ENCODE results near the gene SUPT20HL1. TPM values are rescaled to one million over a fixed set of nuclear protein-coding genes. Genes with fewer than 3 reads are reported as not detected.
"Not testable (repeated sequence)": the region's sequence is repeated elsewhere in the genome, so short reads cannot be mapped to it uniquely, and the experiment has no call there.

The SUPT20HL1 gene
- total RNA-seq, 6 donors from 2014 or later: not detected

DNA sequence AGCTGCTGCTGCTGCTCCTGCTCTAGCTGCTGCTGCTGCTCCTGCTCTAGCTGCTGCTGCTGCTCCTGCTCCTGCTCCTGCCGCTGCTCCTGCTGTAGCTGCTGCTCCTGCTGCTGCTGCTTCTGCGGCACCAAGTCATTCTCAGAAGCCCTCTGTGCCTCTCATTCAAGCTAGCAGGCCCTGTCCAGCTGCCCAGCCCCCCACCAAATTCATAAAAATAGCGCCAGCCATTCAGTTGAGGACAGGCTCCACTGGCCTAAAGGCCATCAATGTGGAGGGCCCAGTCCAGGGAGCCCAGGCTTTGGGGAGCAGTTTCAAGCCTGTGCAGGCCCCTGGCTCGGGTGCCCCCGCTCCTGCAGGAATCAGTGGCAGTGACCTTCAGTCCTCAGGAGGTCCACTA, 3.9 kb downstream of the SUPT20HL1 start:
- Histone ChIP-seq H3K27ac (no peak overlapping the region), H3K4me3 (no peak overlapping the region), H3K4me1 (no peaks in the 10 kb centered on the region), H3K36me3 (no peaks in the 10 kb centered on the region), H3K9me3 (no peaks in the 10 kb centered on the region), H3K27me3 (no peaks in the 10 kb centered on the region)
- 83% methylated on average over 5 of the region's 5 CpGs; no CpG with 5 or more reads in 1 of the 2 donors for WGBS, 2 donors
- TF ChIP-seq, protein P1, sequence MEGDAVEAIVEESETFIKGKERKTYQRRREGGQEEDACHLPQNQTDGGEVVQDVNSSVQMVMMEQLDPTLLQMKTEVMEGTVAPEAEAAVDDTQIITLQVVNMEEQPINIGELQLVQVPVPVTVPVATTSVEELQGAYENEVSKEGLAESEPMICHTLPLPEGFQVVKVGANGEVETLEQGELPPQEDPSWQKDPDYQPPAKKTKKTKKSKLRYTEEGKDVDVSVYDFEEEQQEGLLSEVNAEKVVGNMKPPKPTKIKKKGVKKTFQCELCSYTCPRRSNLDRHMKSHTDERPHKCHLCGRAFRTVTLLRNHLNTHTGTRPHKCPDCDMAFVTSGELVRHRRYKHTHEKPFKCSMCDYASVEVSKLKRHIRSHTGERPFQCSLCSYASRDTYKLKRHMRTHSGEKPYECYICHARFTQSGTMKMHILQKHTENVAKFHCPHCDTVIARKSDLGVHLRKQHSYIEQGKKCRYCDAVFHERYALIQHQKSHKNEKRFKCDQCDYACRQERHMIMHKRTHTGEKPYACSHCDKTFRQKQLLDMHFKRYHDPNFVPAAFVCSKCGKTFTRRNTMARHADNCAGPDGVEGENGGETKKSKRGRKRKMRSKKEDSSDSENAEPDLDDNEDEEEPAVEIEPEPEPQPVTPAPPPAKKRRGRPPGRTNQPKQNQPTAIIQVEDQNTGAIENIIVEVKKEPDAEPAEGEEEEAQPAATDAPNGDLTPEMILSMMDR (IDR thresholded peaks at IDR 0.05): no peak
- TF ChIP-seq POLR2A (IDR thresholded peaks at IDR 0.05) (no peak), POLR2AphosphoS5 (IDR thresholded peaks at IDR 0.05) (no peak), EP300 (IDR thresholded peaks at IDR 0.05) (no peak)
- ATAC-seq (ENCODE audit: low FRiP score in 2 of 2) (no peak), DNase-seq (no peak)

DNA sequence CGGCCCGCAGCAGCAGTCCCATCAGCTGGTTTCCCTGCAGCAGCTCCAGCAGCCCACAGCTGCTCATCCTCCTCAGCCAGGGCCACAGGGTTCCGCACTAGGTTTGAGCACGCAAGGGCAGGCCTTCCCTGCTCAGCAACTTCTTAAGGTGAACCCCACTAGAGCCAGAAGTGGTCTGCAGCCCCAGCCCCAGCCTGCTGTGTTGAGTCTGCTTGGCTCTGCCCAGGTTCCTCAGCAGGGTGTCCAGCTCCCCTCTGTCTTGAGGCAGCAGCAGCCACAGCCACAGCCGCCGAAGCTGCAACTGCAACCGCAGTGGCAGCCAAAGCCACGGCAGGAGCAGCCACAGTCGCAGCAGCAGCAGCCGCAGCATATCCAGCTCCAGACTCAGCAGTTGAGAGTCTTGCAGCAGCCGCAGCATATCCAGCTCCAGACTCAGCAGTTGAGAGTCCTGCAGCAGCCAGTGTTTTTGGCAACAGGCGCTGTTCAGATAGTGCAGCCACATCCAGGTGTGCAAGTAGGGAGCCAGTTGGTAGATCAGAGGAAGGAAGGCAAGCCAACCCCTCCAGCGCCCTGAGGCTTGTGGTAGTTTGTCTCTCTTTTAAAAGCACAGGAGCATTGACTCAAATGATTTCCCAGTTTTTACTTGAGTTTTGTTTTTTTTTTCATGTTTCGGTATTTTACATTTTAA, 4.6 kb downstream of the SUPT20HL1 start:
- WGBS, 2 donors: 92 to 94% methylated on average over 3 to 13 of the region's 14 CpGs

DNA sequence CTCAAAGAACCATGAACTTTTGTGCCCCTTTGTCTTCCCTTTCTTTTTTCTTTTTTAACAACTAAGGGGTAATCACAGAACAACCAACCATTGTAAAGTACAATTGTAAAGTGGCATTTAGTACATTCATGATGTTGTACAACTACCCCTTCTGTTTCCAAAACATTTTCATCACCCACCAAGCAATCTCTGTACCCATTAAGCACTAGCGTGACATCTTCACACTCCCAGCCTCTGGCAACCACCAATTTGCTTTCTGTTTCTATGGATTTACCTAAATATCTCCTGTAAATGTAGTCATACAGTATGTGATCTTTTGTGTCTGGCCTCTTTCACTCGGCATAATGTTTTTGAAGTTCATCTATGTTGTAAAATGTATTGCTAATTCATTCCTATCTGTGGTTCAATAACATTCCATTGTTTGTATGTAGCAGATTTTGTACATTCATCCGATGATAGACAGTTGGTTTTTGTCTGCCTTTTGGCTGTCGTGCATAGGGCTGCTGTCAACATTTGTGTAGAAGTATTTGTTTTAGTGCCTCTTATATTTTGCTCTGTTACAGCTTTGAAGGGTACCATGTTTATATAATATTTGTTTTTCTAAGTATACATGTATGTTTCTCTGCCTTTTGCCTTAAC, 6.4 kb downstream of the SUPT20HL1 start:
- not testable (repeated sequence) for H3K4me3 ChIP-seq; H3K9me3 ChIP-seq; DNase-seq; H3K27ac ChIP-seq; H3K27me3 ChIP-seq; H3K4me1 ChIP-seq; ATAC-seq (ENCODE audit: low FRiP score in 2 of 2); H3K36me3 ChIP-seq
- WGBS, 2 donors: 78 to 79% methylated on average over 4 of the region's 4 CpGs

More for the DNA sequence above, 4.6 kb downstream of the SUPT20HL1 start:
- TF ChIP-seq EP300 (IDR thresholded peaks at IDR 0.05) (no peak), POLR2A (IDR thresholded peaks at IDR 0.05) (no peak), POLR2AphosphoS5 (IDR thresholded peaks at IDR 0.05) (no peak)
- TF ChIP-seq, protein P1 (IDR thresholded peaks at IDR 0.05): no peak
- H3K4me3 ChIP-seq: no peak overlapping the region
- no peaks in the 10 kb centered on the region for H3K9me3 ChIP-seq
- DNase-seq (no peak), ATAC-seq (ENCODE audit: low FRiP score in 2 of 2) (no peak)
- H3K4me1 ChIP-seq: no peaks in the 10 kb centered on the region
- no peak overlapping the region for H3K27ac ChIP-seq
- no peaks in the 10 kb centered on the region for H3K36me3 ChIP-seq
- no peaks in the 10 kb centered on the region for H3K27me3 ChIP-seq

DNA sequence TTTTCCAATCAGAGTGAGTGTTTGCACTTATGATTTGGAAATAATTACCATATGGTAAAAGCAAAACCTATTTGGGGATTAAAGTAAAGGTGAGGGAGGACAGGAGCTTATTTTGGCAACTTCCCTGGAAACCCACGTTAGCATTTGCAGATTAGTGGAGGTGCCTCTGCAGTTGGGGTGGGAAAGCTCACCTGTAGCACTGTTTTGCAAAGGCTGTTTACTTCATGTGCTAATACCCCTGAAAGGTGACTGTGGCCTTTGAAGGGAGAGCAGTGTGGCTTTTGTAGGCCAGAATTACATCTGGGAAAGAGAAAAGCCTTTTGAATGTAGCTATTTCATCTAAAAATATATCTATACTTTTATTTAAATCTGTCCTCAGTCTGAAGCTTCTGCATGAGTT, 9.4 kb downstream of the SUPT20HL1 start:
- Histone ChIP-seq H3K36me3 (no peaks in the 10 kb centered on the region), H3K9me3 (no peaks in the 10 kb centered on the region), H3K27ac (no peak overlapping the region), H3K27me3 (no peaks in the 10 kb centered on the region), H3K4me1 (peaks cover 0 to 6% (median 0%) of the 10 kb centered on the region in 4 donors), H3K4me3 (no peak overlapping the region)
- TF ChIP-seq POLR2A (IDR thresholded peaks at IDR 0.05) (no peak), EP300 (IDR thresholded peaks at IDR 0.05) (no peak), POLR2AphosphoS5 (IDR thresholded peaks at IDR 0.05) (no peak)
- TF ChIP-seq, protein P1 (IDR thresholded peaks at IDR 0.05): no peak
- ATAC-seq (ENCODE audit: low FRiP score in 2 of 2) (no peak), DNase-seq (no peak)
- 48% methylated on average over 1 of the region's 1 CpG; no CpG with 5 or more reads in 1 of the 2 donors for WGBS, 2 donors

DNA sequence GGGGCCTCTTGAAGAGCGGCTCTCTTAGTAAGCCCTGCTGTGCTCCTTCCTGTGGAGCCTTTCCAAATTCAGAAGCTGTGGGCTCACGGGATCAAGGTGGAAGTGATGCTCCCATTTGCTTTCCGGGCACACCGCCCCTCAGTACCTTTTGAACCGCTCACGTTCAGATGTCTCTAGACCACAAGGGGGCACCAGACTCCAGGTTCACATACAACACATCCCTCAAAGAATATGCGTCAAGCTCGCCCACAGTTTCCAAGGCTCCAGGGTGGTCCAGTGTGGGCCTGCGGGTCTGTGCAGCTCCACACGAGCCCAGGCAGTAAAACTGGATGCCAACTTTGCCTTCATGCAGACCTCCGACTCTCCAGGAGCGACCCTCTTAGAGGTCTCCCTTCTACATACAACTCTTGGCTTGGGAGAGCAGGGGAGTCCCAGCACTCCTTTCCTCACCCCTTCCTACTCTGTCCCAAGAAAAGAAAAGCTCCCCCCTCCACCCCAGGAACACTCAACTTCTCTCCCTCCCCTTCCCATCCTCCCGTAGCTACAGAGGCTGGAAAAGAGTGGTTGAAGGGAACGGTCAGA, 11.0 kb downstream of the SUPT20HL1 start:
- no peaks in the 10 kb centered on the region for H3K9me3 ChIP-seq
- peak; percentile 68 to 72 for ATAC-seq (ENCODE audit: low FRiP score in 2 of 2)
- H3K4me1 ChIP-seq: peaks cover 0 to 6% (median 0%) of the 10 kb centered on the region in 4 donors
- H3K27me3 ChIP-seq: no peaks in the 10 kb centered on the region
- peak in 1 of 2 donors; percentile 50 for DNase-seq
- TF ChIP-seq EP300 (IDR thresholded peaks at IDR 0.05) (no peak), POLR2AphosphoS5 (IDR thresholded peaks at IDR 0.05) (no peak), POLR2A (IDR thresholded peaks at IDR 0.05) (no peak)
- TF ChIP-seq, protein P1 (IDR thresholded peaks at IDR 0.05): peak; percentile 27 to 60 (median 52)
- no peak overlapping the region for H3K4me3 ChIP-seq
- 13 to 64% methylated on average over 2 to 14 of the region's 14 CpGs for WGBS, 2 donors
- H3K27ac ChIP-seq: no peak overlapping the region
- H3K36me3 ChIP-seq: no peaks in the 10 kb centered on the region

Measured in upper lobe of left lung (tissue), 6 donors.